SJCRH30 (cell line): ENCODE data around the gene CHERP. TPM values are rescaled to one million over a fixed set of nuclear protein-coding genes. Genes with fewer than 3 reads are reported as not detected.
"Not testable (repeated sequence)": the region's sequence is repeated elsewhere in the genome, so short reads cannot be mapped to it uniquely, and the experiment has no call there.

ENCODE experiments used
- DNase-seq, 2 experiments: peaks; one replicate each; pipeline ENCODE4 v3.0.0-alpha.2; 2015 to 2020
- H3K27ac ChIP-seq: fragments of 250-450 bp; sonication (Bioruptor Pico); 2 replicates; pipeline ENCODE4 v1.5.1; 2020; ENCODE audit warnings: mild to moderate bottlenecking, moderate library complexity
- H3K27me3 ChIP-seq: fragments of 250-450 bp; sonication (Bioruptor Pico); 2 replicates; pipeline ENCODE4 v1.5.1; 2020; ENCODE audit warnings: mild to moderate bottlenecking, moderate library complexity
- H3K36me3 ChIP-seq: fragments of 250-450 bp; sonication (Bioruptor Pico); 2 replicates; pipeline ENCODE4 v1.5.1; 2020; ENCODE audit warnings: mild to moderate bottlenecking, moderate library complexity
- H3K4me1 ChIP-seq: fragments of 250-450 bp; sonication (Bioruptor Pico); 2 replicates; pipeline ENCODE4 v1.5.1; 2020; ENCODE audit warnings: mild to moderate bottlenecking, moderate library complexity
- H3K4me3 ChIP-seq: fragments of 250-450 bp; sonication (Bioruptor Pico); 2 replicates; pipeline ENCODE4 v1.5.1; 2020; ENCODE audit warnings: mild to moderate bottlenecking, moderate library complexity
- H3K9me3 ChIP-seq: fragments of 250-450 bp; sonication (Bioruptor Pico); replicated peaks from 2 replicates; pipeline ENCODE4 v1.5.1; 2020; ENCODE audit warnings: mild to moderate bottlenecking, moderate library complexity
- total RNA-seq: library from RNA; depleted of rRNA; stranded (reverse); fragments of >200 nt; shearing (Covaris generic); gene quantifications from 2 replicates; pipeline ENCODE4 v1.2.3, GENCODE V29; 2014

Gene CHERP
- total RNA-seq, 1 experiment from 2014 or later = 21.1 TPM

DNA sequence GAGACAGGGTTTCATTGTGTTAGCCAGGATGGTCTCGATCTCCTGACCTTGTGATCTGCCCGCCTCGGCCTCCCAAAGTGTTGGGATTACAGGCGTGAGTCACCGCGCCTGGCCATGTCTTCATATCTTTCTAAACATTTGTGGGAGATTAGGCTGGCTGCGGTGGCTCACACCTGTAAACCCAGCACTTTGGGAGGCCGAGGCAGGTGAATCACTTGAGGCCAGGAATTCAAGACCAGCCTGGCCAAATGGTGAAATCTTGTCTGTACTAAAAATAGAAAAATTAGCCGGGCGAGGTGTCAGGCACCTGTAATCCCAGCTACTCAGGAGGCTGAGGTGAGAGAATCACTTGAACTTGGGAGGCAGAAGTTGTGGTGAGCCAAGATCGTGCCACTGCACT is 36.1 kb downstream of the CHERP start:
- H3K4me3 ChIP-seq, DNase-seq, H3K27me3 ChIP-seq, H3K4me1 ChIP-seq, H3K27ac ChIP-seq, H3K9me3 ChIP-seq: not testable (repeated sequence)
- H3K36me3 ChIP-seq = peaks cover 16% of the 10 kb centered on the region

DNA sequence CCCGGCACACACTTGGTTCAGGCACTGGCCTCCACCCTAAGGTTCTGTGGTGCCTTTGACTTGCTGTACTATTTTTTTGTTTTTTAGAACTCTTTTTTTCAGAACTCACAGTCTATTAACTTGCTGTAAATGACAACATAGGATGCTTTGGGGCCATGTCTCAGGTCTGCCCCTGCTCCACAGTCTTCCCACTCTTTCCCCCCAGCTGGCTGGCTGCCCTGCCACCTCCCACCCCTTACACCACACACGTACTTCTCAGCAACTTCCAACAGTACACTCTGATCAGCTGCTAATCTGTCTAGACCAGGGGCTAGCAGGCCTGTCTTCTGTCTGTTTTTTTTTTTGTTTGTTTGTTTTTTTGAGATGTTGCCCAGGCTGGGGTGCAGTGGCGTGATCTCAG is 38.0 kb downstream of the CHERP start:
- Histone ChIP-seq H3K4me3 (no peak overlapping the region), H3K9me3 (no peaks in the 10 kb centered on the region), H3K27me3 (no peaks in the 10 kb centered on the region), H3K36me3 (peaks cover 18% of the 10 kb centered on the region), H3K27ac (no peak overlapping the region), H3K4me1 (no peaks in the 10 kb centered on the region)
- DNase-seq = no peak

GRCh38 chr19:16497837-16498236 is 44.4 kb downstream of the CHERP start:
- no peak for DNase-seq
- H3K27me3 ChIP-seq = no peaks in the 10 kb centered on the region
- H3K4me3 ChIP-seq = no peak overlapping the region
- H3K9me3 ChIP-seq = no peaks in the 10 kb centered on the region
- peaks cover 3% of the 10 kb centered on the region; the same call in 1 of the 2 replicates for H3K36me3 ChIP-seq
- H3K27ac ChIP-seq = no peak overlapping the region
- H3K4me1 ChIP-seq = no peaks in the 10 kb centered on the region

DNA sequence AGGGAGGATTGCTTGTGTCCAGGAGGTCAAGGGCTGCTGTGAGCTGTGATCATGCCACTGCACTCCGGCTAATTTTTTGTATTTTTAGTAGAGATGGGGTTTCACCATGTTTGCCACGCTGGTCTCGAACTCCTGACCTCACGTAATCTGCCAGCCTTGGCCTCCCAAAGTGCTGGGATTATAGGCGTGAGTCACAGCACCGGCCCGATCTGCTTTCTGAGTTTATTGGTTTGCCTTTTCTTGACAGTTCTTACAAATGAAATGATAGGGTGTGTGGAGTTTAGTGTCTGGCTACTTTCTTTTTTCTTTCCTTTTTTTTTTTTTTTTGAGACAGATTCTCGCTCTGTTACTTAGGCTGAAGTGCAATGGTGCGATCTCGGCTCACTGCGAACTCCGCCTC is 45.2 kb downstream of the CHERP start:
- no peaks in the 10 kb centered on the region for H3K9me3 ChIP-seq
- H3K4me3 ChIP-seq = peak overlapping the region; percentile 74
- H3K27me3 ChIP-seq = no peaks in the 10 kb centered on the region
- DNase-seq = no peak
- H3K27ac ChIP-seq = no peak overlapping the region; the same call in 1 of the 2 replicates
- no peaks in the 10 kb centered on the region for H3K4me1 ChIP-seq
- H3K36me3 ChIP-seq = peaks cover 3% of the 10 kb centered on the region; the same call in 1 of the 2 replicates

DNA sequence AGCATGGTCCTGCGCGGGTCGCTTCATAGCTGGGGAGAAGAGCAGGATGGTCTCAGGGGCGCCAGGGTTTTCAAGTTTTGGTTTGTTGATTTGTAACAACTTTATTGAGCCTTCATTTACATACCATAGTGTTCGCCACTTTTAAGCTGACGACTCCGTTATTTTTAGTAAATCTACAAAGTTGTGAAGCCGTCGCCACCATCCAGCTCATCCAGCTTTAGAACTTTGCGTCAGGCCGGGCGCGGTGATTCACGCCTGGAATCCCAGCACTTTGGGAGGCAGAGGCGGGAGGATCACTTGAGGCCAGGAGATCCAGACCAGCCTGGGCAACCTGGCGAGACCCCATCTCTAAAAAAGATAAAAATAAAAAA is 45.6 kb downstream of the CHERP start:
- peak overlapping the region; percentile 74 for H3K4me3 ChIP-seq
- H3K9me3 ChIP-seq = no peaks in the 10 kb centered on the region
- H3K4me1 ChIP-seq = no peaks in the 10 kb centered on the region
- no peak overlapping the region; the same call in 1 of the 2 replicates for H3K27ac ChIP-seq
- no peak for DNase-seq
- no peaks in the 10 kb centered on the region for H3K27me3 ChIP-seq
- peaks cover 3% of the 10 kb centered on the region; the same call in 1 of the 2 replicates for H3K36me3 ChIP-seq

GRCh38 chr19:16495982-16496612 is 46.1 kb downstream of the CHERP start, which contains the start of the genes C19orf44 and CALR3:
TSS of gene C19orf44 (plus strand) at chr19:16496394. CDS start at chr19:16500793, 4,399 bp downstream.
TSS of gene CALR3 (minus strand) at chr19:16496167. CDS start at chr19:16496129, 38 bp downstream.
- no peaks in the 10 kb centered on the region for H3K27me3 ChIP-seq
- DNase-seq = peak; percentile 99 to 100
- no peaks in the 10 kb centered on the region for H3K4me1 ChIP-seq
- H3K27ac ChIP-seq = peak within 1 kb of the TSS; percentile 29; the same call in 1 of the 2 replicates
- H3K4me3 ChIP-seq = peak within 1 kb of the TSS; percentile 74
- peaks cover 1% of the 10 kb centered on the region; the same call in 1 of the 2 replicates for H3K36me3 ChIP-seq
- H3K9me3 ChIP-seq = no peaks in the 10 kb centered on the region

DNA sequence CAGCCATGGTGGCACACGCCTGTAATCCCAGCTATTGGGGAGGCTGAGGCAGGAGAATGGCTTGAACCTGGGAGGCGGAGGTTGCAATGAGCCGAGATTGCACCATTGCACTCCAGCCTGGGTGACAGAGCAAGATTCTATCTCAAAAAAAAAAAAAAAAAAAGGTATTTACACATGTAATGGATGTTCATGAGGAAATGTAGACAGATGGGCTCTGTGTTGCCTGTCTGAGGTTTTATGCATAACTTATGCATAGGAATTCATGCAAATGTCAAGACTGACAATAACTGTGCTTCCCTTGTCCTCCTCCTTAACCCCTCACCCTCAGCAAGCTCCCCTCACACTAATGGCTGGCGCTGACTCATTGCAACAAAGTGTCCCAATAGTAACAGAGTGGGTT is 55.8 kb downstream of the CHERP start:
- H3K4me3 ChIP-seq, DNase-seq: not testable (repeated sequence)

GRCh38 chr19:16482745-16483144 is 59.5 kb downstream of the CHERP start:
- Histone ChIP-seq H3K9me3 (no peaks in the 10 kb centered on the region), H3K36me3 (no peaks in the 10 kb centered on the region), H3K4me3 (no peak overlapping the region), H3K27me3 (no peaks in the 10 kb centered on the region), H3K27ac (no peak overlapping the region), H3K4me1 (no peaks in the 10 kb centered on the region; the same call in 1 of the 2 replicates)
- DNase-seq = no peak

More for the DNA sequence above, 55.8 kb downstream of the CHERP start:
- not testable (repeated sequence) for H3K4me1 ChIP-seq, H3K9me3 ChIP-seq, H3K27me3 ChIP-seq, H3K36me3 ChIP-seq, H3K27ac ChIP-seq

DNA sequence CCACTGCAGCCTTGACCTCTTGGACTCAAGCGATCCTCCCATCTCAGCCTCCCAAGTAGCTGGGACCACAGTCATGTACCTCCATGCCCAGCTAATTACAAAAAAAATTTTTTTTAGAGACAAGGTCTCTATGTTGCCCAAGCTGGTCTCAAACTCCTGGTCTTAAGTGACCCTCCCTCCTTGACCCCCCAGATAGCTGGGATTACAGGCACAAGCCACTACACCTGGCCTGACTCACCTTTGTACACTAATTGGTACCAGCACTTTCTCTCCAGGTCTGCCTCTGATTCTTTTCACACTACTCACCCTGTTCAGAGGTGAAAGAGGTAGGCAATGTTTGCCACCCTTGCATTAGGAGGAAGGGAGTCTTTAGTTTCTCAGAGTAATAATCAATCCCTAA is 64.9 kb downstream of the CHERP start:
- Histone ChIP-seq H3K27ac (no peak overlapping the region), H3K27me3 (no peaks in the 10 kb centered on the region), H3K36me3 (no peaks in the 10 kb centered on the region), H3K9me3 (peaks cover 5% of the 10 kb centered on the region; the same call in 1 of the 2 replicates), H3K4me3 (no peak overlapping the region), H3K4me1 (peaks cover 6% of the 10 kb centered on the region; the same call in 1 of the 2 replicates)
- no peak for DNase-seq

DNA sequence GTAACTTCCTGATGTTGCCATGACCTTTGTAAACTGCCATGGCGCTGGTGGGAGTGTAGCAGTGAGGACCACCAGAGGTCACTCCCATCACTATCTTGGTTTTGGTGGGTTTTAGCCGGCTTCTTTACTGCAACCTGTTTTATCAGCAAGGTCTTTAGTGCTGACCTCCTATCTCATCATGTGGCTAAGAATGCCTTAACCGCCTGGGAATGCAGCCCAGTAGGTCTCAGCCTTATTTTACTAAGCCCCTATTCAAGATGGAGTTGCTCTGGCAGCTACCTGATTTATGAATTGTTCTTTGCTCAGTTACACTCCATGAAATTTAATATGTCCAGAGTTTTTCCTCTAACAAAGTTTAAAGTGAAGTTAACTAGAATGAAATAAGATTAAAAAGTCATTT is 65.8 kb downstream of the CHERP start:
- H3K27me3 ChIP-seq = no peaks in the 10 kb centered on the region

DNA sequence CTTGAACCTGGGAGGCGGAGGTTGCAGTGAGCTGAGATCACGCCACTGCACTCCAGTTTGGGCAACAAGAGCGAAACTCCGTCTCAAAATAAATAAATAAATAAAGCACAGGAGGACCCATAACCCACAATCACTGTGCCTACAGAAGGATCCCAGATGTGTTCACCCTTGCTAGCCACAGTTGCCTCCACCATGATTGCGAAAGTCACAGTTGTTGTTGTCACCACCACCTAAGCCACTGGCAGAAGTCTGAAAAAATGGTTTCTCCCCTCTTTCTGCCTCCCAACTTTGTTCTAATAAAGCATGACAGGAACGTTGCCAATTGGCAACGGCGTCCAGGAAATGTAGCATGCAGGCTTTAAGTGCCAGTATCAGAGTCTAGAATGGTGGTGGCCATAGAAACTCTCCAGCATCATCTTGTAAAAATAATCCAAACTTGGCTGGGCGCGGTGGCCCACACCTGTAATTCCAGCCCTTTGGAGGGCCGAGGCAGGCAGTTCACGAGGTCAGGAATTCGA is 68.3 kb downstream of the CHERP start:
- DNase-seq = no peak
- H3K36me3 ChIP-seq = no peaks in the 10 kb centered on the region
- H3K27ac ChIP-seq = no peak overlapping the region
- no peaks in the 10 kb centered on the region for H3K27me3 ChIP-seq
- peaks cover 5% of the 10 kb centered on the region; the same call in 1 of the 2 replicates for H3K9me3 ChIP-seq
- H3K4me1 ChIP-seq = peaks cover 6% of the 10 kb centered on the region; the same call in 1 of the 2 replicates
- H3K4me3 ChIP-seq = no peak overlapping the region

More for the DNA sequence above, 65.8 kb downstream of the CHERP start:
- Histone ChIP-seq H3K9me3 (peaks cover 5% of the 10 kb centered on the region; the same call in 1 of the 2 replicates), H3K4me1 (peaks cover 6% of the 10 kb centered on the region; the same call in 1 of the 2 replicates), H3K36me3 (no peaks in the 10 kb centered on the region), H3K4me3 (no peak overlapping the region), H3K27ac (no peak overlapping the region)
- no peak for DNase-seq

DNA sequence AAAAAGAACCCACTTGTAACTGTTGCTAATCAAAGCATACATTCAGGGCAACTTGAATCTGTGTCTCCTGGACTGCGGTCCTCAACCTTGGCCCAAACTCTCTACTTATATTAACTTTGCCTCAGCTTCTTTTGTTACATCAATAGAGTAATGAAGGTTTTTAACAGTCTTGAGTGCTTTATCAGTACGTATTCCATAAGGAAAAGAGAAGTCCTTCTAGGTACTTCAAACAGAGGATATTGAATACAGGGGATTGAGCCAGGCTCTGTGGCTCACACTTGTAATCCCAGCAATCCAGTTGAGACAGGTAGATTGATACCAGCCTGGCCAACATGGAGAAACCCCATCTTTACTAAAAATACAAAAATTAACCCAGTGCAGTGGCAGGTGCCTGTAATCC is 69.2 kb downstream of the CHERP start:
- H3K4me1 ChIP-seq = peaks cover 6% of the 10 kb centered on the region; the same call in 1 of the 2 replicates
- peak overlapping the region; percentile 87; the same call in 1 of the 2 replicates for H3K4me3 ChIP-seq
- no peak overlapping the region for H3K27ac ChIP-seq
- H3K36me3 ChIP-seq = no peaks in the 10 kb centered on the region
- no peak for DNase-seq
- peaks cover 5% of the 10 kb centered on the region; the same call in 1 of the 2 replicates for H3K9me3 ChIP-seq
- H3K27me3 ChIP-seq = no peaks in the 10 kb centered on the region

DNA sequence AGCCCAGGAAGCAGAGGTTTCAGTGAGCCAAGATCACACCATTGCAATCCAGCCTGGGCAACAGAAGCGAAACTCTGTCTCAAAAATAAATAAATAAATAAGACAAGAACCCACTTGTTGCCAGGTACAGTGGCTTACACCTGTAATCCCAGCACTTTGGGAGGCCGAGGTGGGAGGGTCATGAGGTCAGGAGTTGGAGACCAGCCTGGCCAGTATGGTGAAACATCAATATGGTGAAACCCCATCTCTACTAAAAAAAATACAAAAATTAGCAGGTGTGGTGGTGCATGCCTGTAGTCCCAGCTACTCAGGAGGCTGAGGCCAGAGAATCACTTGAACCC is 69.7 kb downstream of the CHERP start:
- Histone ChIP-seq H3K4me3 (peak overlapping the region; percentile 87), H3K27ac (peak overlapping the region; percentile 59)
- not testable (repeated sequence) for DNase-seq, H3K36me3 ChIP-seq, H3K27me3 ChIP-seq, H3K4me1 ChIP-seq, H3K9me3 ChIP-seq

DNA sequence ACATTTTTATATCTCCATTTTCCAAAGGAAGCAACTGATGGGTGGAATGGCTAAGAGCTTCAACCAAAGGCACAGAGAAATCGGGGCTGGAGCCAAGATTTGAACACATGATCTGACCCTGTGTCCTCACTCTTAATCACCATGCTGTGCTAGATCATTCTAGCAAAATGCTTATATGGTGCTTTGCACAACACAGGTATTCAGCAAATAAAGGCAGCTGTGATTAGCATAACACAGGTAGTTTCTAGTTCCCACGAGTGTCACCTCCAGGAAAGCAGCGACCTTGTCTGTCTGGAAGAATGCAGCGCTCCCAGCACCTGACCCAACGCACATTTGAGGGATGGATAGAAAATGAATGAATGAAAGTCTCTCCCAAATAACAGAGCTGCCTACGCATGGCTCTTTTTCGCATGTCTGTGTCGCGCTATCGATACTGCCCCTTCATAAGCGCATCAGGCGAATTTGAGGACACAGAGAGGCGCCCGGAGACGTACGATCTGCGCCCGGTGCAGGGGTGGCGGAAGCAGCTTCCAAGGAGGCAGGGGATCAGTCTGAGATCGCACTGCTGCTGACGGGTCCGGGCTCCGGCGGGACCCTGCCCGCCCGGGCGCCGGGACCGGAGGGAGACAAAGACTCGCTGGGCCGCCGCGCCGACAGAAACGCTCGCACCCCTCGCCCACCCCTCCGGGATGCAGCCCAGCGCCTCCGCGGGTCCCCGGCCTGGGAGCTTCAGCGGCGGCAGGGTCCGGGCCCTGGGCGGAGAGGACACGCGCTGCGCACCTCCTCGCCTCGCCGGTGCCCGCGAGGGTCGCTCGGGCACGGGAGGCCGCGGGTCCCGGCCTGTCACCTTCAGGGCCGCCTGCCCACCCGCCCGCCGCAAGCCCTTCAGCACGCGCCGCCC is 71.1 kb downstream of the CHERP start:
- Histone ChIP-seq H3K4me3 (peak overlapping the region; percentile 87), H3K9me3 (peaks cover 5% of the 10 kb centered on the region; the same call in 1 of the 2 replicates), H3K27me3 (no peaks in the 10 kb centered on the region), H3K36me3 (no peaks in the 10 kb centered on the region), H3K27ac (no peak overlapping the region), H3K4me1 (peaks cover 6% of the 10 kb centered on the region; the same call in 1 of the 2 replicates)
- peak; percentile 20 to 30 for DNase-seq

- Histone ChIP-seq H3K27me3 (no peaks in the 10 kb centered on the region), H3K9me3 (peaks cover 5% of the 10 kb centered on the region; the same call in 1 of the 2 replicates), H3K36me3 (no peaks in the 10 kb centered on the region), H3K4me3 (peak overlapping the region; percentile 87; the same call in 1 of the 2 replicates), H3K27ac (no peak overlapping the region), H3K4me1 (peaks cover 6% of the 10 kb centered on the region; the same call in 1 of the 2 replicates)
- no peak for DNase-seq
These were observed 71.7 kb downstream of the CHERP start for GRCh38 chr19:16470541-16470910.
